HG03460 (cell line): ENCODE measurements around the gene PRRT2.

Experiments used
- ATAC-seq: cut with Tn5 transposase; IDR thresholded peaks from one replicate; pipeline ENCODE4 v1.9.1; 2021; ENCODE audit not compliant: unreplicated experiment

PRRT2 gene

DNA sequence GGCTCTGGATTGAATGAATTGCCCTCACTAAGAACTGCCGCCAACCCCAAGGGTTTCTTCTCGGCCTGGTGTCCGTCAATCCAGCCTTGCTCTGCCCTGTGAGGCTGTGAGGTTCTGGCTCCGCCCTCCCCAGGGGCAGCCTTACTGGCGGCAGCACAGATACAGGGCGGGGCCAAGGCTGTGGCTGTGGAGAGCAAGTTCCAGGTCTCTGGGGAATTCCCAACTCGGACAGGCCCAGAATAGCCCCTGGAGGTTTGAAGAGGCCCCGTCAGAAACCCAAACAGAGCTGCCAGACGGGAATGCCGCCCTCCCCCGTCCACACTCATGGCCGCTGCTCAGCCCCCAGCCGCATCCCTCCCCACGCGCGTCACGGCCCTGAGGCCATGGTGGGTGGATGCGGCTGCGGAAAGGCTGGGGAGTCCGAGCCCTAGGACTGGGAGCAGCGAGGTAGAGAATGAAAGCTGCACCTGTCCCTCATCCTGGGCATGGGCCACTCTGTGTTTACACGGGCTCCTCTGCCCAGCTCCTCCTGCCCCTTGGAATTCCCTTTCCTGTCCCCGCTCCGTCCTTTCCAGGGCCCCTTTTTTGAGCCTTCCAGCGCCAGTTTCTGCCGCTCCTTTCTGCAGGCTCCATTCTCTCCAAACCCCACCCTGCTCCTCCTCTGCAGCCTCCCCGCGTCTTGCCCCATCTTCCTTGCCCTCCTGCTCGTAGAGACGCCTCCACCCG lies 660 bp upstream of the PRRT2 start:
- no peak for ATAC-seq

DNA sequence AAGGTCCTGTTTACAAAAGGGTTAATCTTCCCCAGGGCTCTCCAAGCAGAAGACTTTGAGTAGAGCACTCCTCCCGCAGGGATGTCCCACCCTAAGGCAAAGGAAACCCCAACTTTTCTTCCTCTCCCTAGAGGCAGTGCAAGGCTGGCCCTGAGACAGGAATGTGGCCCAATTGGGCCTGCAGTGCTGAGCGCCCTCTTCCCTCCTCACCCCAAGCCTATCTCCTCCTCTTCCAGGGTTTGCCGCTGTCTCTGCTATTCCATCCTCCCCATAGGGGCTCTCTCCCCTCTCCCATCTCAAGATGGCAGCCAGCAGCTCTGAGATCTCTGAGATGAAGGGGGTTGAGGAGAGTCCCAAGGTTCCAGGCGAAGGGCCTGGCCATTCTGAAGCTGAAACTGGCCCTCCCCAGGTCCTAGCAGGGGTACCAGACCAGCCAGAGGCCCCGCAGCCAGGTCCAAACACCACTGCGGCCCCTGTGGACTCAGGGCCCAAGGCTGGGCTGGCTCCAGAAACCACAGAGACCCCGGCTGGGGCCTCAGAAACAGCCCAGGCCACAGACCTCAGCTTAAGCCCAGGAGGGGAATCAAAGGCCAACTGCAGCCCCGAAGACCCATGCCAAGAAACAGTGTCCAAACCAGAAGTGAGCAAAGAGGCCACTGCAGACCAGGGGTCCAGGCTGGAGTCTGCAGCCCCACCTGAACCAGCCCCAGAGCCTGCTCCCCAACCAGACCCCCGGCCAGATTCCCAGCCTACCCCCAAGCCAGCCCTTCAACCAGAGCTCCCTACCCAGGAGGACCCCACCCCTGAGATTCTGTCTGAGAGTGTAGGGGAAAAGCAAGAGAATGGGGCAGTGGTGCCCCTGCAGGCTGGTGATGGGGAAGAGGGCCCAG lies 1.0 kb downstream of the PRRT2 start:
- no peak for ATAC-seq

DNA sequence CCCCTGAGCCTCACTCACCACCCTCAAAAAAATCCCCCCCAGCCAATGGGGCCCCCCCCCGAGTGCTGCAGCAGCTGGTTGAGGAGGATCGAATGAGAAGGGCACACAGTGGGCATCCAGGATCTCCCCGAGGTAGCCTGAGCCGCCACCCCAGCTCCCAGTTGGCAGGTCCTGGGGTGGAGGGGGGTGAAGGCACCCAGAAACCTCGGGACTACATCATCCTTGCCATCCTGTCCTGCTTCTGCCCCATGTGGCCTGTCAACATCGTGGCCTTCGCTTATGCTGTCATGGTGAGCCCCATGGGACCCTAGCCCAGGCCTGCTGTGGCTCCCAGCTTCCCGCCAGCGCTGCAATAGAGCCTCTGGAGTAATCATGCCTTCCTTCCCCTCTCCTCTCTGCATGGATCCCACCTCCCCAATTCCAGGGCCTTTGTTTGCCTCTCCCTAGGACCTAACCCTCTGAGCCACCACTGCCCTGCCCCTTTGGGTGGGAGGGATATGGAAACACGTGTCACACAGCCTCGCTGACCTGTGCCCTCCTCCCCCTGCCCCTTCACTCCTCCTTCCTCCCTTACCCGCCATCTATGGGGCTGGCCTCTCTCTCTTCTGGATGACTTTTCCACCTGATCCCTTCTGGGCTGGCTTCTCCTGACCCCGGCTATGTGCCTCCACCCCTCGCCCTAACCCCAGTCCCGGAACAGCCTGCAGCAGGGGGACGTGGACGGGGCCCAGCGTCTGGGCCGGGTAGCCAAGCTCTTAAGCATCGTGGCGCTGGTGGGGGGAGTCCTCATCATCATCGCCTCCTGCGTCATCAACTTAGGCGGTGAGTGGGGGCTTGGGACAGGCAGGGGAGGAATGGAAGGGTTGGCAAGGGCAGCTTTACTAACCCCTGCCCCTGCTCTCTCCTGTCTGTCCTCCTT lies 1.9 kb downstream of the PRRT2 start:
- ATAC-seq = no peak

DNA sequence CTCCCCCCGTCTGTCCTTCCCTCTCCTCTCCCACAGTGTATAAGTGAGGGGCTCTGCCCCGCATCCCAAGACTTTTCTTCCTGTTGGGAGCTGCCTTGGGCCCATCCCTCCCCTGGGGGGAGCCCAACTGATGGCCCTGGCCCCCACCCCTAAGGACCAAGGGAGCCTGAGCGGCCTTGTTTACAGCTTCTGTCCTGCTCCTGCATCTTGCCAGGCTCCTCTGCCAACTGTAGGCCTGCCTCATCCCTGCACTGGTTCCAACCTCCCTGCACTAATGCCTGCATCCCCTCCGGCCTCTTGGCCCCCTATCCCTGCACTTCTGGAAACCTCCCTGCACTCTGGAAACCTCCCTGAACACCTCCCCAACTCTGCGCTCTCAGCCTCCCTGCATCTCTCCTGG lies 2.6 kb downstream of the PRRT2 start:
- ATAC-seq = no peak

DNA sequence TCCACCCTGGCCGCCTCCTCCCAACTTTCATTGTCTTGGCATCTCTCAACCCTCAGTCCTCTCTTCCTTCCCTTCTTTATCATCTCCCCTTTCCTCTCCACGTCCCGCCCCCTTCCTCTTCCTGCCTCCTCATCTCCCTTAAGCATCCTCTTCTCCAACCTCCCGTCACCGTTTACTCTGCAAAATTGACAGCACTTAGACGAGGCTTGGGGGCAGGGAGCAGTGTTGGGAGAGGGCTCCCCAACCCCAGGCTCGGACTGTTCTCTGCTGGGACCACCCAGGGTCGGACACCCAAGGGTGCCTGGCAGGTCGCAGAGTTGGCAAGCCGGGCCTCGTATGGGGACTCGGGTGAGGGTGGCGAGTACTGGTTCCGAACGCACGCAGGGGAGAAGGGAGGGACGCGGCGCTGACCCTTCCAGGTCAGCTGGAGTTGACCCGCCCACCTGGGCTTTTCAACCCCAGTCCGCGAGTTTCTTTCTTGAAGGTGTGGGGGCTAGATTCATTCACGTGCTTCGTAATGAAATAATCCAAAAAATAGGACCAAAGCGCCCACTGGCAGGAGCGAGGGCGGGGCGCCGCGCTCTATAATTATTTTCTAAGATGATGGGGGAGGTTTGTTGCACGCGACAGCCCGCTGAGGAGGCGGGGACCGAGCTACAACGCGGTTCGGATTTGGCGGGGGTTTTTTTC lies 3.2 kb downstream of the PRRT2 start:
- no peak for ATAC-seq

DNA sequence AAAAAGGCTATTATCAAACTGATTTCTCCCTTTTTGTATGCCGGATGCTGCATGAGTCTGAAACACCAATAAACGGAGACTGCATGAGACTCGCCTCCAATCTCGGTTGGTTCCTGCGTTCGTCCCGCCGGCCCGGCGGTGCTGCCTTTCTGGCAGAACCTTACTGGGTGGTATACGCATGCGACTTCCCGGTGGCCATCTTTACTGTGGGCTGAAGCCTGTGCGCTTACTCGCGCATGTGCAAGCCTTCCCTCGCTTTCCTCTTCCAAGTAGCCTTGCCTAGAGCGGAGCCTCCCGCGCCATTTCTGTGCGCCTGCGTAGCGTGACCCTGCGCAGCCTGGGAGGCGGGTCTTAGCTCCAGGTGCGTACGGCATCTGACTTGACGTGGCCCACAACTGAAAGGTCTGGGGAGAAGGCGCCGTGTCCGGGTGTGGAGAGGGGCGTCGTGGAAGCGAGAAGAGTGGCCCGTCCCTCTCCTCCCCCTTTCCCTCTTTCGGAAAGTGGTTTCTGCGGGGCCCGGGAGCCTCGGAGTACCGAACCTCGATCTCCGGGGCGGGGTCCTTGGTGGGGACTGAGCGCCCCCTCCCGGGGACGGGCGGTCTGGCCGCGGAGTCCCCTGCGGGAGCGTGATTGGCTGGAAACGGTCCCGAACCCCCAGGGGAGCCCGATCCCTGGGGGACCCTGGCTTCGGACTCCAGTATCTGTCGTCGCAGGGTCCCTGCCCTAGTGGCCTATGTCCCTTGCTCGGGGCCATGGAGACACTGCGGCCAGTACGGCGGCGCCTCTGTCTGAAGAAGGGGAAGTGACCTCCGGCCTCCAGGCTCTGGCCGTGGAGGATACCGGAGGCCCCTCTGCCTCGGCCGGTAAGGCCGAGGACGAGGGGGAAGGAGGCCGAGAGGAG lies 4.0 kb downstream of the PRRT2 start, which contains the start of gene PAGR1:
TSS of gene PAGR1 (plus strand) at position 360 of the 901 bp plus-strand sequence. CDS start at position 734, 374 bp downstream.
- ATAC-seq = peak; percentile 57

DNA sequence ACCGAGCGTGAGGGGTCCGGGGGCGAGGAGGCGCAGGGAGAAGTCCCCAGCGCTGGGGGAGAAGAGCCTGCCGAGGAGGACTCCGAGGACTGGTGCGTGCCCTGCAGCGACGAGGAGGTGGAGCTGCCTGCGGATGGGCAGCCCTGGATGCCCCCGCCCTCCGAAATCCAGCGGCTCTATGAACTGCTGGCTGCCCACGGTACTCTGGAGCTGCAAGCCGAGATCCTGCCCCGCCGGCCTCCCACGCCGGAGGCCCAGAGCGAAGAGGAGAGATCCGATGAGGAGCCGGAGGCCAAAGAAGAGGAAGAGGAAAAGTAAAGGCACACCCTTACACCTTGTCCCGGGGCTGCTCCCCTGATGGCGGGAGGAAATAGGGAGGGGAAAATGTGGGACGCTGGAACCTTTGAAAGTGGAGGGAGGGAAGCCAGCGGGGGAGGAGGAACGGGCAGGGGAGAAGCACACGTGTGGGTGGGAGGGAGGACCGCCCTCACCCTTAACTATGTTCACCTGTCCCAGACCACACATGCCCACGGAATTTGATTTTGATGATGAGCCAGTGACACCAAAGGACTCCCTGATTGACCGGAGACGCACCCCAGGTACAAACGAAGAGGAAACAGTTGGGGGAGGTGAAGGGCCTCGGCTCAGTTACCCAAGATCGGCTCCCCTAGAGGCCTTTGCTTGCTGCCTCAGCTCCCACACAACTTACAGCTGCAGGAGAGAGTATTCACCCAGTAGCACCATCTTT lies 4.9 kb downstream of the PRRT2 start:
- peak; percentile 9 for ATAC-seq

DNA sequence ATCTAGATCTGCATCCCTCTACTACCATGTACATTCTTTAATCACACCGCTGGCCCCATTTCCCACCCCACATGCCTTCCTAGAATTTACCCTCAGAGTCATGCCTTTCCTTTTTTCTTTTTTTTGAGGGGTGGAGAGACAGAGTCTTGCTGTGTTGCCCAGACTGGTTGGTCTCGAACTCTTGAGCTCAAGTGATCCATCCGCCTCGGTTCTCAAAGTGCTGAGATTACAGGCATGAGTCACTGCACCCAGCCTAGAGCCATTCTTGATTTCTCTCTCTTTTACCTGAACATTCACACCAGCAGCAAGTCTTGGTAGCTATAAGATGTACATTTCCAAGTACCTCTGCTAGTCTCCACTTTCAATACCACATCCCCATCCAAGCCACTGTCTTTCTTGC lies 6.1 kb downstream of the PRRT2 start:
- ATAC-seq = no peak

DNA sequence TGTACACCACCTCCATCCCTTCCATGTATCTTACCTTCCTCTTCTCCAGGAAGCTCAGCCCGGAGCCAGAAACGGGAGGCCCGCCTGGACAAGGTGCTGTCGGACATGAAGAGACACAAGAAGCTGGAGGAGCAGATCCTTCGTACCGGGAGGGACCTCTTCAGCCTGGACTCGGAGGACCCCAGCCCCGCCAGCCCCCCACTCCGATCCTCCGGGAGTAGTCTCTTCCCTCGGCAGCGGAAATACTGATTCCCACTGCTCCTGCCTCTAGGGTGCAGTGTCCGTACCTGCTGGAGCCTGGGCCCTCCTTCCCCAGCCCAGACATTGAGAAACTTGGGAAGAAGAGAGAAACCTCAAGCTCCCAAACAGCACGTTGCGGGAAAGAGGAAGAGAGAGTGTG lies 7.5 kb downstream of the PRRT2 start:
- no peak for ATAC-seq

DNA sequence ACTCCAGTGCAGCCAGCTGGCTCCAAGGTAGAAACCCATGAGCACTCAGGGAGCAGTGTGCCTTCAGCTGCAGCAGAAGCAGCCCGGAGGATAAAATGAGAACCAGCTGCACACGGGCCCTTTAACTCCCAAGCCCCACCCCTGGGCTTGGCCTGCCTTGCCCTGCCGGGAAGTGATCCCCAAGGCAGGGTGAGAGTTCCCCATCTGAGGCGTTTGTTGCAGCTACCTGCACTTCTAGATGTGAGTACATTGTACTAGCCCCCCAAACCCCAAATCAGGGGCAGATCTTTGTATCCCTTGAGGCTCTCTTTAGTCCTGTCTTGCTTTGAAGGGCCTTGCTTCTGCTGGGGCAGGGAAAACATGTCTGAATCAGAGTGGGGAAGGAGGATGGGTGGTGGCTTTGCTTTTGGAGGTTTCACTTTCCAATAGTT lies 8.3 kb downstream of the PRRT2 start, which contains the start of gene MVP:
TSS of gene MVP (plus strand) at position 192 of the 431 bp plus-strand sequence. CDS start 10,088 bp downstream, outside the sequence.
- no peak for ATAC-seq

DNA sequence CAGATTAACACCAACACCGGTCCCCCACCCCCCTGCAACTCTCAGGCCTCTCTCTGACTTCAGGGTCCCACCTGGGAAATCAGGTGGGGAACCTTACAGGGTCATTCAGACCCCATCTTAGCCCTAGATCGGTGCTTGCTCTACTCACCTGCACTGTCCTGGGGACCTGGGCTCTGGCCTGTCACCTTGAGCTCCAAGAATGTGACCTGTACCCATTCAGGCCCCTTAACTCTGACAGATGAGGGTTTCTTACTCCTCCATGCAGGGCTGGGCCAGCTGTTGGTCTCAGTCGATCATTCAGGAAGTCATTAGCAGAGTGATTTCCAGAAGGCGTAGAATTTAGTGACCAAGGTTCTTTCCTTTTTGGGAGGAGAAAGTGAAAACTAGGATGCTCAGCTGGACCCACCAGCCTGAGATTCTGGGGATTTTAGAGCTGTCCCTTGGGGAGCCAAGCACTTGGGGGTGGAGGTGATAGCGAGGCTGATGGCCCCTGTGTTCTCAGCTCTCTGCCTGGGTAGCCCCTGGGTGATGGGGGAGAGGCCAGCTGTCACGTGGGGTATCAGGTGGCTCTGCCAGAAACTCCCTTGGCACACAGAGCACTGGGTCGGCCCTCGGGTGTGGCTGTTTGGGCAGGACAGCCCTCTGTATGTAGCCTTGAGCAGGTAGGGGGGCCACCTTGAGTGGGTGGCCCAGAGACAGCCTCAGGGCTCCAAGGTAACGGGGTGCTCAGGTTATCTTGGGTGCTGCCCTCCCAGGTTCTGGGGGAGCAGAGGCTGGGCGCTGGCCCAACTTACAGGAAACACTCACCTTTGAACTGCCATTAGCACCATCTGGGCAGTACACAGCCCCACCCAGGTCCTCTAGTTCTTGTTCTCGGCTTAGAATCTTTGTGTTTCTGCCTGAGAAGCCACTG lies 9.0 kb downstream of the PRRT2 start:
- ATAC-seq = no peak

DNA sequence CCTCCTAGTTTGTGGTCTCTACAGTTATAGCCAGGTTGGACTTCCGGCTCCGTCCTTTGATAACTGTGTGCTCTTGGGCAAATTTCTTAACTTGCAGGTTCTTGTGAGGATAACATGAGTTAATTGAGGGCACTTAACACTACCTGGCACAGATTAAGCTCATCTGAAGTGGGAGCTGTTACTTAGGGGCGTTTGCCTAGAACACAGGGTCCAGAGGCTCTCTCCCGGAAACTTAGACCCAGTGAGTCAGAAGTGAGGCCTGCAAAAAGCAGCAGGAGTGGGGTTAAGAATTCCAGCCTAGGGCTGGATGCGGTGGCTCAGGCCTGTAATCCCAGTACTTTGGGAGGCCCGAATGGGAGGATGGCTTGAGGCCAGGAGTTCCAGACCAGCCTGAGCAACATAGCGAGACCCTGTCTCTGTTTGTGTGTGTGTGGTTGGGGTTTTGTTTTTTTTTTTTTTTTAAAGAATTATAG lies 9.7 kb downstream of the PRRT2 start:
- no peak for ATAC-seq

DNA sequence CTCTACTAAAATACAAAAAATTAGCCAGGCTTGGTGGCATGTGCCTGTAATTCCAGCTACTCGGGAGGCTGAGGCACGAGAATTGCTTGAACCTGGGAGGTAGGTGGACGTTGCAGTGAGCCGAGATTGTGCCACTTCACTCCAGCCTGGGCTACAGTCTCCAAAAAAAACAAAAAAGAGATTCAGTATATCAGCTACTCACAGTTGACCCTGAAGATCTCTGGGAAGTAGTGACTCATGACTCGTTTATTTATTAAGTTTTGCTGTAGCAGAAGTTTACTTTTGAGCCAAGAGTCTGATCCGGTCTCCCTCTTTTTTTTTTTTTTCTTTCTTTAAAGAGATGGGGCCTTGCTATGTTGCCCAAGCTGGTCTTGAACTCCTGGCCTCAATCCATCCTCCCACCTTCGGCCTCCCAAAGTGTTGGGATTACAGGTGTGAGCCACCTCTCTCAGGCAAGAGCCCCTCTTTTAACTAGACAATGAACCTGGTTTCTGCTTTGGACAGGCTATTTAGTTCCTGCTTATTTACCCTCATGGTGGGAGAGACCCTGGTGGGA lies 12.7 kb downstream of the PRRT2 start:
- ATAC-seq = no peak

DNA sequence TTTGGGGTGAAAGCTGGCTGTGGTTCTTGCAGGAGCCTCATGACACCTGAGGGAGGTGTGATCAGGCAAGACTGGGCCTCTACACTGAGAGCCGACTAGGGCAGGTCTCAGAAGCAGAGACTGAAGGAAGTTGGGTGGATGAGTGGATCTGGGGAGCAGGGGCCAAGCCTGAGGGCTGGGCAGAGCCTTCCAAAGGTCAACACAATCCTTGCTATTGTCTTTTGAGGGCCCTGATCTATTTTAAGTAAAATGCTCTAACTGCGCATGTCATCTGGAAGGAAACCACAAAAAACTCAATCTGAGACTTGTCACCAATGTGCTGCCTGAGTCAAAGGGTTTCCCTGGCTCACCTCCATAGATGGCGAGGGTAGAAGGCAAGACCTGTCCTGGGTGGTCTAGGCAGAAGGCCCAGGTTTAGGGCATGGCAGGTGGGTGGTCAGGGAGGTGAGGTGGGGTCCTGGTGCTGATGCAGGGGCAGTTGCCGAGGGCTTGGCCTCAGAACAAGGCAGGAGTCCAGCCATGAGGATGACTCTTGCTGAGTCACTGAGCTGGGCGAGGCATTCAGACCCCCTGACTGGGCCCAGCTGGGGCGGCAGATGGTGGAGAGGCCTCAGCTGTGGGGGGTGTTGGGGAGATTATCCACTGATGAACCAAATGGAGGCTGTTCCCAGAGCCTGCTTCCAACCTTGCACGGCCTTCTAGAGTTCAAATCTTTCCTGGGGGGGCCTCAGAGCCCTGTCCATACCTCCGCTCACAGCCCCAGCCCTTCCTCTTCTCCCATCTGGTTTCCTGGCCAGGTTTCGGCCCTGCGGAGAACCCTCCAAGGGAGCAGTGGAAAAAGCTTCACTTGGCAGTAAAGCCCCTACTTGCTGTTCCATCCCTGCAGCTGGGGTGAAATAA lies 13.4 kb downstream of the PRRT2 start:
- ATAC-seq = no peak

DNA sequence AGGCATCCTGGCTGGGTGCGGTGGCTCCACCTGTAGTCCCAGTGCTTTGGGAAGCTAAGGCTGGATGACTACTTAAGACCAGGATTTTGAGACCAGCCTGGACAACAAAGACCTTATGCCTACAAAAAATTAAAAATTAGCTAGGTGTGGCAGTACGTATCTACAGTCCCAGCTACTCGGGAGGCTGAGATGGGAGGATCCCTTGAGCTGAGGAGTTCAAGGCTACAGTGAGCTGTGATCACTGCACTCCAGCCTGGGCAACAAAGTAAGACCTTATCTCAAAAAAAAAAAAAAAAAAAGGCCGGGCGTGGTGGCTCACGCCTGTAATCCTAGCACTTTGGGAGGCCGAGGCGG lies 14.3 kb downstream of the PRRT2 start:
- no peak for ATAC-seq

DNA sequence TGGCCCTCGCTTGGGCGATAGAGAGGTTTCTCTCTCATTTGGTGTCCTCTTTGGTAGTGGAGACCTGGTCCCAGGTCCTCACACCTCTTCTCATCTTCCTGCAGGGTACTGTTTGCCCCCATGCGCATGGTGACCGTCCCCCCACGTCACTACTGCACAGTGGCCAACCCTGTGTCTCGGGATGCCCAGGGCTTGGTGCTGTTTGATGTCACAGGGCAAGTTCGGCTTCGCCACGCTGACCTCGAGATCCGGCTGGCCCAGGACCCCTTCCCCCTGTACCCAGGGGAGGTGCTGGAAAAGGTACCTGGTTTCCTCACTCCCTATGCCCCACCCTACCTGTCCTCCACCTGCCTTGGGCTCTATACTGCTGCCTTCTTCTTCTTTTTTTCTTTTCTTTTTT lies 18.8 kb downstream of the PRRT2 start:
- no peak for ATAC-seq
